Fibroblast of mammary gland (primary cell): ENCODE measurements around the gene SNPH.
"Not testable (repeated sequence)": the region's sequence is repeated elsewhere in the genome, so short reads cannot be mapped to it uniquely, and the experiment has no call there.

Source experiments
- DNase-seq: peaks from one replicate; pipeline ENCODE4 v3.0.0-alpha.2; 2010; ENCODE audit warnings: low read depth
- H3K4me3 ChIP-seq: 2 replicates; pipeline ENCODE4 v1.5.1; 2011; ENCODE audit warnings: low read depth, mild to moderate bottlenecking, low read length, moderate library complexity; ENCODE audit not compliant: control insufficient read depth
- CTCF ChIP-seq: conservative IDR thresholded peaks from 2 replicates; pipeline ENCODE4 v1.5.1; 2011; ENCODE audit warnings: low read depth, low read length, inconsistent platforms; ENCODE audit not compliant: control insufficient read depth, insufficient read depth

Gene SNPH

GRCh38 chr20:1266167-1266973 is at the start of gene SNPH:
SNPH (plus strand) TSS chr20:1266294; CDS start chr20:1296240, 29,946 bp downstream.
- peak within 1 kb of the TSS; percentile 60 for H3K4me3 ChIP-seq
- DNase-seq: peak; percentile 68
- TF ChIP-seq CTCF: no peak

GRCh38 chr20:1216527-1217427 is 49.3 kb upstream of the SNPH start:
- not testable (repeated sequence) for DNase-seq

GRCh38 chr20:1222750-1223149 is 43.3 kb upstream of the SNPH start:
- H3K4me3 ChIP-seq: not testable (repeated sequence)
- DNase-seq: peak; percentile 8

More at GRCh38 chr20:1216527-1217427, 49.3 kb upstream of the SNPH start:
- not testable (repeated sequence) for H3K4me3 ChIP-seq

- TF ChIP-seq CTCF: no peak
- H3K4me3 ChIP-seq: no peak overlapping the region
- no peak for DNase-seq
These were observed 41.7 kb upstream of the SNPH start for GRCh38 chr20:1224205-1224890.

- DNase-seq: no peak
- no peak for TF ChIP-seq CTCF
- peak overlapping the region; percentile 30 for H3K4me3 ChIP-seq
These were observed 40.8 kb upstream of the SNPH start for GRCh38 chr20:1225263-1225782.

- no peak for TF ChIP-seq CTCF
- H3K4me3 ChIP-seq: peak within 1 kb of the TSS; percentile 55
- peak; percentile 55 for DNase-seq
These were observed 40.1 kb upstream of the SNPH start, which contains the start of gene RAD21L1 for GRCh38 chr20:1225783-1226654. RAD21L1 (plus strand) TSS chr20:1226044; CDS start chr20:1228454, 2,410 bp downstream.
